Activated CD8-positive, alpha-beta T cell treated with anti-CD3 and anti-CD28 coated beads for 36 hours (primary cell): ENCODE results near the gene DNAJC21. TPM values are rescaled to one million over a fixed set of nuclear protein-coding genes. Genes with fewer than 3 reads are reported as not detected.

Experiments used
- ATAC-seq: fragments of 200-7000 bp; cut with Tn5 transposase; one replicate; pipeline ENCODE4 v1.10.0; 2021; ENCODE audit warnings: mild to moderate bottlenecking, moderate library complexity
- CTCF ChIA-PET: fragments of 350-600 bp; sonication (Branson Sonifier 250); formaldehyde crosslinking; loops from one replicate; lab custom pipeline; 2021; ENCODE audit warnings: antibody characterized with exemption; lab: Charles Lee
- POLR2A ChIA-PET: fragments of 350-600 bp; sonication (Branson Sonifier 250); formaldehyde crosslinking; loops from one replicate; lab custom pipeline; 2021; ENCODE audit warnings: antibody characterized with exemption; lab: Charles Lee
- DNase-seq: peaks from one replicate; pipeline ENCODE4 v3.0.0-alpha.2; 2020
- H3K27ac Mint-ChIP-seq: one replicate; pipeline ENCODE4 v1.8.0; 2021; ENCODE audit warnings: mild to moderate bottlenecking, mixed read lengths
- H3K27me3 Mint-ChIP-seq: one replicate; pipeline ENCODE4 v1.8.0; 2021; ENCODE audit warnings: mixed read lengths
- H3K36me3 Mint-ChIP-seq: one replicate; pipeline ENCODE4 v1.8.0; 2021; ENCODE audit warnings: low read depth, mixed read lengths
- H3K4me1 Mint-ChIP-seq: one replicate; pipeline ENCODE4 v1.8.0; 2021; ENCODE audit warnings: low read depth, mixed read lengths
- H3K4me3 Mint-ChIP-seq: one replicate; pipeline ENCODE4 v1.8.0; 2021; ENCODE audit warnings: mild to moderate bottlenecking, moderate library complexity, mixed read lengths
- H3K9me3 Mint-ChIP-seq: one replicate; pipeline ENCODE4 v1.8.0; 2021; ENCODE audit warnings: mixed read lengths
- CTCF ChIP-seq: fragments of 200-600 bp; IDR thresholded peaks from one replicate; pipeline ENCODE4 v1.8.0; 2022; ENCODE audit warnings: antibody characterized with exemption, mild to moderate bottlenecking
- intact Hi-C: fragments of 100-400 bp; cut with micrococcal nuclease; formaldehyde crosslinking; loops from one replicate; pipeline ENCODE4 v1.10.0; 2022
- total RNA-seq, 2 experiments: library from RNA; stranded (reverse); gene quantifications; one replicate each; pipeline ENCODE4 v1.2.3, GENCODE V29; 2021

Gene DNAJC21
- total RNA-seq, 2 experiments from 2014 or later: 48.3 to 51.8 TPM

DNA sequence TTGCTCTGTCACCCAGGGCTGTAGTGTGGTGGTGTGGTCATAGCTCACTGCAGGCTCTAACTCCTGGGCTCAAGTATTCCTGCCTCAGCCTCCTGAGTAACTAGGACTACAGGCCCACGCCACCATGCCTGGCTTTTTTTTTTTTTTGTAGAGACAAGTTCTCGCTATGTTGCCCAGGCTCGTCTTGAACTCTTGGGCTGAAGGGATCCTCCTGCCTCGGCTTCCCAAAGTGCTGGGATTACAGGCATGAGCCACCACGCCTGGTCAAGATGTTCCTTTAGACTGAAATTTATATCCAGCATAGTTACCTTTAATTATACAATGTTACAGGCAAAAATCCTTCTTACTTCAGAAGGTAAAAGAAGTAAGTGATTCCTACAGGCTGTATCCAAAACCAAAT lies 1.6 kb upstream of the DNAJC21 start:
- Mint-ChIP-seq H3K9me3 (no peaks in the 10 kb centered on the region), H3K4me3 (no peak overlapping the region), H3K36me3 (peaks cover 44% of the 10 kb centered on the region), H3K4me1 (peaks cover 53% of the 10 kb centered on the region), H3K27ac (no peak overlapping the region), H3K27me3 (no peaks in the 10 kb centered on the region)
- POLR2A ChIA-PET: interaction anchor here (2.9 to 3.8 kb wide), 2 partner anchors 12 to 17 kb away, joined by 11 to 70 read pairs; partner anchors contain the start of genes BRIX1 and RAD1
- no peak for TF ChIP-seq CTCF
- CTCF ChIA-PET: interaction anchor here (2.9 kb wide), 1 partner anchor 12 kb away, joined by 13 read pairs; the partner anchor contains the start of genes BRIX1 and RAD1
- ATAC-seq (no peak), DNase-seq (no peak)
- intact Hi-C loops: no loop called here

DNA sequence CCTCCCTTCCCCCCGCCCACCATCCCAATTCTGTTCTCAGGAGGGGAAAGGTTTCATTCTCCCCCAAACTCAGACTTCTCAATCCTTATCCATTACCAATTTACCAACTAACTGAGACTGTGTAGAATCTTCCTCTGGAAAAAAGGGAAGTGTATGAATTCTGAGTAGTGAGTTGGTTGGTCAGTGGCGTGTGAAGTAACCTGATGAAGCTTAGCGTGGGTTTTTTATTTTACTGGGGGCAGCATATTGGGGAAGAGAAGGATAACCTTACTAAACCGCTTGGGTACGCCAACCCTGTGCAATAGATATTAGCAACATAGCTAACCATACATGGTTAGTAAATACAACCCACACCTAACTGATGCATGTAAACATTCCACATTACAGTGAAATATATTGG lies 1.1 kb upstream of the DNAJC21 start:
- ChIA-PET CTCF (interaction anchor here (2.9 kb wide), 1 partner anchor 12 kb away, joined by 13 read pairs; the partner anchor contains the start of genes BRIX1 and RAD1), POLR2A (interaction anchor here (0.7 to 3.8 kb wide), 3 partner anchors 12 to 33 kb away, joined by 3 to 70 read pairs (median 11); partner anchors contain the start of genes BRIX1 and RAD1)
- DNase-seq: no peak
- TF ChIP-seq CTCF: no peak
- Mint-ChIP-seq H3K4me1 (peaks cover 52% of the 10 kb centered on the region), H3K9me3 (no peaks in the 10 kb centered on the region), H3K4me3 (no peak overlapping the region), H3K27me3 (no peaks in the 10 kb centered on the region), H3K36me3 (peaks cover 43% of the 10 kb centered on the region), H3K27ac (no peak overlapping the region)
- no peak for ATAC-seq
- intact Hi-C loops: no loop called here

DNA sequence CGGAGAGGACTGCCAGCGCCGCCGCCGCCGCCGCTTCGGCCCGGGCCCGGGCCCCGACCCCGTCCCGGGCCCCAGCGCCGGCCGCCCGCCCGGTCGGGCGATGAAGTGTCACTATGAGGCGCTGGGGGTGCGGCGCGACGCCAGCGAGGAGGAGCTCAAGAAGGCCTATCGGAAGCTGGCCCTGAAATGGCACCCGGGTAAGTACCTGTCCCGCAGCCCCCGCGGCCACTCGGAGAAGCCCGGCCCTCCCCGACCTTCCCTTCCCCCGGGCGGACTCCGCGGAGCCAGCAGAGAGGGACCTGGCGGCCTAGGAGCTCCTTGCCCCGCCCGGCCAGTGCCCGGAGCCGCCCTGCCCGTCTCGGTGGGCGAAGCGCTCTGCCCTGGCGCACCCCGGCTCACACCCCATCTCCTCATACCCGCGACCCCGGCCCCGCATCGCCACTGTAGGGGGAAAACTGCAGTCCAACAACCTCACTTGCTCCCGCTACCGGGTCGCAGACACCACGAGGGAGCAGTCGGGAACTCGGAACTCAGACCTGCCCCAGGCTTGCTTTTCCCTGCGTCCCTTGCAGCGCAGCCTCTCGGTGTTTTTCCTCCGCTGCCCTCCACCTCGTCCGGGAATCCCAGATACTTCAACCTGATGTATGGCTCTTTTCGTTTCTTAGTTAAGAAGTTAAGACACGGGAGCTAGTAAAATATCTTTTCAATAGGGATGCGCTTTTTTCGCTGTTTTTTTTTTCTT lies 532 bp downstream of the DNAJC21 start:
- intact Hi-C loops: no loop called here
- H3K9me3 Mint-ChIP-seq: no peaks in the 10 kb centered on the region
- H3K27ac Mint-ChIP-seq: peak overlapping the region; percentile 97
- H3K4me1 Mint-ChIP-seq: peaks cover 44% of the 10 kb centered on the region
- H3K36me3 Mint-ChIP-seq: peaks cover 35% of the 10 kb centered on the region
- peak overlapping the region; percentile 94 for H3K4me3 Mint-ChIP-seq
- DNase-seq (peak; percentile 89), ATAC-seq (peak; percentile 70)
- ChIA-PET CTCF (interaction anchor here (1.5 to 2.9 kb wide), 2 partner anchors 11 to 14 kb away, joined by 5 to 13 read pairs; partner anchors contain the start of genes BRIX1 and RAD1), POLR2A (interaction anchor here (0.8 to 3.8 kb wide), 5 partner anchors 9 to 925 kb away, joined by 3 to 70 read pairs (median 3); partner anchors contain the start of genes BRIX1 and RAD1)
- no peak for TF ChIP-seq CTCF
- no peaks in the 10 kb centered on the region for H3K27me3 Mint-ChIP-seq

DNA sequence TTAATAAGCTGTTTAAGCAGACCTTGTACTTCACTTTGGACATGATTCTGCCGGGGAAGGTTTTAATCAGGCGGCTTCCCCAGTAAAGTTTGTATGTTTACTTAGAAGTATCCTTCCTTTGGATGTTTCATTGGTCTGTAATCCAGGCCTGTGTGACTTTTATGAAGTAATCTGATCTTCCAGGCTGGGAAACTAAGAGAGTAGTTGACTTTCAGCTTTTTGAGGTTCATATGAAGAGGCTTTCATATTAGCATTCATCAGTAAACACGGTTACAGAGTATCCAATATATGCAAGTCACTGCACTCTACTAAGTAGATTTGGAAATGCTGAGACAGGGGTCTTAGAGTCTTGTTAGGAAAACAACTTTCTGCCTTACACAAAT lies 1.1 kb downstream of the DNAJC21 start:
- H3K27me3 Mint-ChIP-seq: no peaks in the 10 kb centered on the region
- TF ChIP-seq CTCF: no peak
- H3K27ac Mint-ChIP-seq: peak overlapping the region; percentile 97
- peaks cover 36% of the 10 kb centered on the region for H3K36me3 Mint-ChIP-seq
- no peak for DNase-seq
- ChIA-PET CTCF (interaction anchor here (2.9 kb wide), 1 partner anchor 15 kb away, joined by 13 read pairs; the partner anchor contains the start of genes BRIX1 and RAD1), POLR2A (interaction anchor here (0.8 to 3.8 kb wide), 4 partner anchors 14 to 924 kb away, joined by 3 to 70 read pairs (median 7); partner anchors contain the start of genes BRIX1 and RAD1)
- no peak for ATAC-seq
- peaks cover 45% of the 10 kb centered on the region for H3K4me1 Mint-ChIP-seq
- no peaks in the 10 kb centered on the region for H3K9me3 Mint-ChIP-seq
- intact Hi-C loops: no loop called here
- H3K4me3 Mint-ChIP-seq: peak overlapping the region; percentile 94
